Measurements from ENCODE around the gene GNG4.
A peak's percentile ranks its signal among the peaks of the same experiment; 100 is the strongest.

Gene GNG4

DNA sequence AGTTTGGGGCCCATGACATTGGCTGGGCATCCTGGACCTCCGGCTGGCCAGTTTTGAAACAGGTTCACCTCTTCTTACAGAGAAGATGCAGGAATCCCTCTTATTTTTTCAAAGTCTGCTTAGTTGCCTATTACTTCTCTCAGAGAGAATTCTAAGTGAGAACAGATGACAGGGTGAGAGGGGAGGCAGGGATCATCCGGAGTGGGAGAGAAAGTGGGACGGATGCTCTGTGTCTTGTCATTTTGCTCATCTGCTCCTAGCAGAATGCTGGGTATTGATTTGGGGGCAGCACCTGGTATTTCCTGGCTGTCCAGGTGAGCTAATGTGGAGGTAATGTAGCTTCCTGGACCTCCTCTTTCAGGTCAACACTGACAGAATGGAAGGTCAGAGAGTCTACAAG lies 32.4 kb downstream of the GNG4 start:
- H3K36me3 ChIP-seq: 0 out of 2 replicates have a peak, but pooled peaks cover 1% of the 10 kb centered on the region
- no peak overlapping the region for H3K4me3 ChIP-seq (ENCODE audit: low read depth, low read length)
- H3K9me3 ChIP-seq (ENCODE audit: severe bottlenecking): no peaks in the 10 kb centered on the region
- DNase-seq: no peak
- no peaks in the 10 kb centered on the region for H3K27me3 ChIP-seq (ENCODE audit: insufficient read depth, low read depth, severe bottlenecking)
- no peak overlapping the region for H3K27ac ChIP-seq
- TF ChIP-seq, protein P1, sequence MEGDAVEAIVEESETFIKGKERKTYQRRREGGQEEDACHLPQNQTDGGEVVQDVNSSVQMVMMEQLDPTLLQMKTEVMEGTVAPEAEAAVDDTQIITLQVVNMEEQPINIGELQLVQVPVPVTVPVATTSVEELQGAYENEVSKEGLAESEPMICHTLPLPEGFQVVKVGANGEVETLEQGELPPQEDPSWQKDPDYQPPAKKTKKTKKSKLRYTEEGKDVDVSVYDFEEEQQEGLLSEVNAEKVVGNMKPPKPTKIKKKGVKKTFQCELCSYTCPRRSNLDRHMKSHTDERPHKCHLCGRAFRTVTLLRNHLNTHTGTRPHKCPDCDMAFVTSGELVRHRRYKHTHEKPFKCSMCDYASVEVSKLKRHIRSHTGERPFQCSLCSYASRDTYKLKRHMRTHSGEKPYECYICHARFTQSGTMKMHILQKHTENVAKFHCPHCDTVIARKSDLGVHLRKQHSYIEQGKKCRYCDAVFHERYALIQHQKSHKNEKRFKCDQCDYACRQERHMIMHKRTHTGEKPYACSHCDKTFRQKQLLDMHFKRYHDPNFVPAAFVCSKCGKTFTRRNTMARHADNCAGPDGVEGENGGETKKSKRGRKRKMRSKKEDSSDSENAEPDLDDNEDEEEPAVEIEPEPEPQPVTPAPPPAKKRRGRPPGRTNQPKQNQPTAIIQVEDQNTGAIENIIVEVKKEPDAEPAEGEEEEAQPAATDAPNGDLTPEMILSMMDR (IDR thresholded peaks at IDR 0.05; ENCODE audit: low read depth, low read length): no peak

DNA sequence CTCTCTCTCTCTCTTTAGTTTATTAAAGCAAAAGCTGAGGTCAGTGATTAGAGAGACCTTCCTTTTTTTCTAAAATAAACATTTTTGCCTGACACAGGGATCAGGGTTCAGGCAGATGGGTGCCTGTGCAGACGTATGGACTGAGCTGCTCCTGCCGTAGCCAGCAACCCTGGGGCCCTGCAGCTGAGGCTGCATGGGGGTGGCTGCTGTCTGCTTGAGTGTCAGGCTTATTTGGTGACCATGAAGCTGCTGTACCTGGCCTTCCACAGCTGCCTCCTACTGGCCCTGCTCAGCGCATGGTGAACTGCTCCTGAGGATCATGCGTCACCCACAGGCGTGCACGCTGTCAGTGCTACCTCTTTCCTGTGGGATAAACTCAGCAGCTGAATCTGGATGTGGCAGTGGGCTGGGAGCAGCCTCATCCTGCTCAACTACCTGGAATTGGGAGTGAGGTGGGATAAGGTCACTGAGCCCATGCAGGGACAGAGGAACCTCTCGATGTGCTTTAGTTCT lies 35.1 kb downstream of the GNG4 start:
- H3K27me3 ChIP-seq (ENCODE audit: insufficient read depth, low read depth, severe bottlenecking): no peaks in the 10 kb centered on the region
- TF ChIP-seq, protein P1 (IDR thresholded peaks at IDR 0.05; ENCODE audit: low read depth, low read length): peak; percentile 22; the same call in 1 of the 2 replicates
- no peak for DNase-seq
- no peak overlapping the region for H3K4me3 ChIP-seq (ENCODE audit: low read depth, low read length)
- no peaks in the 10 kb centered on the region for H3K9me3 ChIP-seq (ENCODE audit: severe bottlenecking)
- no peak overlapping the region for H3K27ac ChIP-seq
- H3K36me3 ChIP-seq: peaks cover 9% of the 10 kb centered on the region

DNA sequence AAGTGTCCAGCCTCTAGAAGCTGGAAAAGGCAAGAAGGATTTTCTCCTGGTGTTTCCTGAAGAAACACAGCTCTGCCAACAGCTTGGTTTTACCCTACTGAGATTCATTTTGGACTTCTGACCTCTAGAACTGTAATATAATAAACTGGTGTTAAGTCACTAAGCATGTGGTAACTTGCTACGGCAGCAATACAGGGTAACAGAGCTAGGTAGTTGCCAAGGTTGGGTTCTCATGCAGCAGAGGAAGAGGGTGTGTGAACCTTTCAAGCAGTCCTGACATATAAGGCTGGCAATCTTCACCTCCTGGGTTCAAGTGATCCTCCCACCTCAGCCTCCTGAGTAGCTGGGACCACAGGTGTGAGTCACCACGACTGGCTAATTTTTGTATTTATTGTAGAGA lies 36.0 kb downstream of the GNG4 start:
- TF ChIP-seq, protein P1 (IDR thresholded peaks at IDR 0.05; ENCODE audit: low read depth, low read length): no peak
- DNase-seq: no peak
- Histone ChIP-seq H3K4me3 (ENCODE audit: low read depth, low read length) (no peak overlapping the region), H3K36me3 (peaks cover 13% of the 10 kb centered on the region), H3K9me3 (ENCODE audit: severe bottlenecking) (no peaks in the 10 kb centered on the region), H3K27me3 (ENCODE audit: insufficient read depth, low read depth, severe bottlenecking) (no peaks in the 10 kb centered on the region), H3K27ac (no peak overlapping the region)

DNA sequence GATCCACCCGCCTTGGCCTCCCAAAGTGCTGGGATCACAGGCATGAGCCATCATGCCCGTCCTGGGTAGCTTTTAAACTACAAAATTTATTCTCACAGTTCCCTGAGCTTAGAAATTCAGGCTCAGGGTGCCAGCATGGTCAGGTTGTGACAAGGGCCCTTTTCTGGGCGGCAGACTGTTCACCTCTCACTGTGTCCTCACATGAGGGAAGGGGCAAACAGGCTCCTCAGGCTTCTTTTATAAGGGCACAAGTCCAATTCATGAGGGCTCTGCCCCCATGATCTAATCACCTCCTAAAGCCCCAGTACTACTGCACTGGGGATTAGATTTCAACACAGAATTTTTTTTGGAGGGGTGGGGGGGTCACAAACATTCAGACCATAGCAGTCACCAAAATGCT lies 36.8 kb downstream of the GNG4 start:
- H3K4me3 ChIP-seq (ENCODE audit: low read depth, low read length): no peak overlapping the region

DNA sequence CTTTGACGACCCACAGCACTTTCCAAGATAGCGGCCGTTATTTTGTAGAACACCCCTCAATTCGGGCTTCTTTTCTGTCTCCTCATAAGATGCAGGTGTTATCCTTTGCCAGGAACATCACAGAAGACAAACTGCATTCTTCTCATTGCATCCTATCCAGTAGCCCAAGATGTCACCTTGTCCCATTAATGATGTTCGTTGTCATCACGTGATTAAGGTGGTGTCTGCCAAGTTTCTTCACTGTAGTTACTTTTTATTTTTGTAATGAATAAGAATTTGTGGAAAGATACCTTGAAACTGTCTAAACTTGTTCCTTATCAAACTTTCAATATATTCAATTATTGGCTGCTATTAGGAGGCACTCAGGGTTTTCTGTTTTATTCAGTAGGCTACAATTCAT lies 39.4 kb downstream of the GNG4 start:
- DNase-seq: no peak
- H3K27me3 ChIP-seq (ENCODE audit: insufficient read depth, low read depth, severe bottlenecking): no peaks in the 10 kb centered on the region
- TF ChIP-seq, protein P1 (IDR thresholded peaks at IDR 0.05; ENCODE audit: low read depth, low read length): no peak
- H3K4me3 ChIP-seq (ENCODE audit: low read depth, low read length): no peak overlapping the region
- no peak overlapping the region for H3K27ac ChIP-seq
- no peaks in the 10 kb centered on the region for H3K9me3 ChIP-seq (ENCODE audit: severe bottlenecking)
- H3K36me3 ChIP-seq: peaks cover 16% of the 10 kb centered on the region

More for the DNA sequence above, 36.8 kb downstream of the GNG4 start:
- Histone ChIP-seq H3K27me3 (ENCODE audit: insufficient read depth, low read depth, severe bottlenecking) (no peaks in the 10 kb centered on the region), H3K9me3 (ENCODE audit: severe bottlenecking) (no peaks in the 10 kb centered on the region), H3K36me3 (peaks cover 13% of the 10 kb centered on the region), H3K27ac (no peak overlapping the region)
- TF ChIP-seq, protein P1 (IDR thresholded peaks at IDR 0.05; ENCODE audit: low read depth, low read length): no peak
- DNase-seq: no peak

DNA sequence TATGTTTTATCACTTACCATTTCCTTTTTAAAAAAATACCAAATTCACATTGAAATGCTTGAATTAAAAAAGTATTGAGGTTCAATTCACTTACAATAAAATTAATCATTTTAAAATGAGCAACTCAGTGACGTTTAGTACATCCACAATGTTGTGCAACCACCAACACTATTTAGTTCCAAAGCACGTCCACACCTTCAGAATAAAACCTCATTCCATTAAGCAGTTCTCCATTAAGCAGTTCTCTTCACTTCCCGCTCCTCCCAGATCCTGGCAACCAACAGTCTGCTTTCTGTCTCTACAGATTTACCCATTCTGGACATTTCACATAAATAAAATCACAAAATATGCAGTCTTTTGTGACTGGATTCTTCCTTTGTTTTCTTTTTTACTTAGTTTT lies 41.3 kb downstream of the GNG4 start:
- Histone ChIP-seq H3K9me3 (ENCODE audit: severe bottlenecking) (no peaks in the 10 kb centered on the region), H3K4me3 (ENCODE audit: low read depth, low read length) (no peak overlapping the region), H3K27me3 (ENCODE audit: insufficient read depth, low read depth, severe bottlenecking) (no peaks in the 10 kb centered on the region), H3K36me3 (peaks cover 17% of the 10 kb centered on the region), H3K27ac (no peak overlapping the region)
- TF ChIP-seq, protein P1 (IDR thresholded peaks at IDR 0.05; ENCODE audit: low read depth, low read length): no peak
- DNase-seq: no peak

All from WERI-Rb-1 (cell line).